Activated CD4-positive, alpha-beta T cell treated with anti-CD3 and anti-CD28 coated beads for 24 hours (primary cell): ENCODE results near the gene OTOG.

Experiments
- DNase-seq, 2 donors: peaks; one replicate each; pipeline ENCODE4 v3.0.0-alpha.2; 2020; ENCODE audit warnings: low read depth in 2 of 2

Gene OTOG

GRCh38 chr11:17547051-17547577 is at the start of gene OTOG:
TSS of gene OTOG (plus strand) at chr11:17547259. CDS start at chr11:17547373, 114 bp downstream.
- no peak for DNase-seq

- DNase-seq: no peak
Observed at GRCh38 chr11:17498058-17498457, 49.0 kb upstream of the OTOG start.

GRCh38 chr11:17498475-17498874 is 48.6 kb upstream of the OTOG start:
- no peak for DNase-seq

- DNase-seq: no peak
Observed at GRCh38 chr11:17500673-17501072, 46.4 kb upstream of the OTOG start.

- no peak for DNase-seq
Observed at GRCh38 chr11:17502630-17503029, 44.4 kb upstream of the OTOG start.

- peak; percentile 71 to 78 for DNase-seq
Observed at GRCh38 chr11:17504330-17505107, 42.5 kb upstream of the OTOG start.

- no peak for DNase-seq
Observed at GRCh38 chr11:17505146-17505545, 41.9 kb upstream of the OTOG start.

- no peak for DNase-seq
Observed at GRCh38 chr11:17506314-17506713, 40.7 kb upstream of the OTOG start.

- DNase-seq: no peak
Observed at GRCh38 chr11:17506942-17507341, 40.1 kb upstream of the OTOG start.

GRCh38 chr11:17507773-17508172 is 39.3 kb upstream of the OTOG start:
- no peak for DNase-seq

GRCh38 chr11:17508306-17508705 is 38.8 kb upstream of the OTOG start:
- no peak for DNase-seq

- no peak for DNase-seq
Observed at GRCh38 chr11:17508791-17509190, 38.3 kb upstream of the OTOG start.

GRCh38 chr11:17510507-17511206 is 36.4 kb upstream of the OTOG start:
- DNase-seq: no peak

- no peak for DNase-seq
Observed at GRCh38 chr11:17511571-17511970, 35.5 kb upstream of the OTOG start.

GRCh38 chr11:17512101-17512500 is 35.0 kb upstream of the OTOG start:
- no peak for DNase-seq

- no peak for DNase-seq
Observed at GRCh38 chr11:17513853-17514252, 33.2 kb upstream of the OTOG start.

- no peak for DNase-seq
Observed at GRCh38 chr11:17514476-17514875, 32.6 kb upstream of the OTOG start.

GRCh38 chr11:17515443-17516176 is 31.4 kb upstream of the OTOG start:
- DNase-seq: no peak

GRCh38 chr11:17516551-17517150 is 30.4 kb upstream of the OTOG start:
- no peak for DNase-seq

- no peak for DNase-seq
Observed at GRCh38 chr11:17517186-17517585, 29.9 kb upstream of the OTOG start.

GRCh38 chr11:17518366-17518765 is 28.7 kb upstream of the OTOG start:
- DNase-seq: no peak
